ENCODE data around the gene TEX22.

GRCh38 chr14:105410642-105411016, 12.3 kb downstream of the TEX22 start:
- TF ChIP-seq CTCF (conservative IDR thresholded peaks at IDR 0.05; ENCODE audit: low read depth in 2 of 2), result no peak
- TF ChIP-seq POLR2AphosphoS5 (IDR thresholded peaks at IDR 0.05; ENCODE audit: low read depth), result no peak
- no peak for TF ChIP-seq REST (IDR thresholded peaks at IDR 0.05; ENCODE audit: unreplicated experiment)
- TF ChIP-seq EZH2phosphoT487 (IDR thresholded peaks at IDR 0.05; ENCODE audit: unreplicated experiment), result no peak
- TF ChIP-seq ZNF331 (CRISPR knock-in tag; IDR thresholded peaks at IDR 0.05; ENCODE audit: low read depth), result no peak
- no peak for TF ChIP-seq EZH2 (IDR thresholded peaks at IDR 0.05; ENCODE audit: low read depth, unreplicated experiment)
- no peak for TF ChIP-seq CREB1 (CRISPR knock-in tag; IDR thresholded peaks at IDR 0.05; ENCODE audit: low read depth)
- no peak for TF ChIP-seq ETS1 (IDR thresholded peaks at IDR 0.05)
- no peak for TF ChIP-seq NANOG (IDR thresholded peaks at IDR 0.05; ENCODE audit: borderline replicate concordance)
- TF ChIP-seq ZNF114 (CRISPR knock-in tag; IDR thresholded peaks at IDR 0.05), result no peak
- no peak for TF ChIP-seq JUNB (IDR thresholded peaks at IDR 0.05; ENCODE audit: unreplicated experiment)
- TF ChIP-seq ZNF462 (CRISPR knock-in tag; IDR thresholded peaks at IDR 0.05), result no peak
- TF ChIP-seq STAT1 (IDR thresholded peaks at IDR 0.05; ENCODE audit: unreplicated experiment), result no peak
